HG03521 (cell line): ENCODE data around the gene ISG20.

Experiments used
- ATAC-seq: cut with Tn5 transposase; IDR thresholded peaks from one replicate; pipeline ENCODE4 v1.9.1; 2021; ENCODE audit warnings: mild to moderate bottlenecking, moderate library complexity; ENCODE audit not compliant: unreplicated experiment

ISG20 gene

GRCh38 chr15:88680241-88681001 lies 41.6 kb downstream of the ISG20 start:
- ATAC-seq, result no peak

GRCh38 chr15:88681610-88682221 lies 42.9 kb downstream of the ISG20 start:
- ATAC-seq, result no peak

- ATAC-seq, result no peak
Measured at GRCh38 chr15:88684345-88684744, 45.5 kb downstream of the ISG20 start.

GRCh38 chr15:88686166-88686565 lies 47.4 kb downstream of the ISG20 start:
- ATAC-seq, result no peak

GRCh38 chr15:88688394-88688933 lies 49.6 kb downstream of the ISG20 start:
- no peak for ATAC-seq

GRCh38 chr15:88690331-88690730 lies 51.5 kb downstream of the ISG20 start:
- ATAC-seq, result no peak

GRCh38 chr15:88693191-88693590 lies 54.4 kb downstream of the ISG20 start:
- no peak for ATAC-seq

GRCh38 chr15:88695101-88695500 lies 56.3 kb downstream of the ISG20 start:
- no peak for ATAC-seq

- ATAC-seq, result no peak
Measured at GRCh38 chr15:88695691-88696251, 57.0 kb downstream of the ISG20 start.

GRCh38 chr15:88696254-88696653 lies 57.4 kb downstream of the ISG20 start:
- ATAC-seq, result no peak

- ATAC-seq, result no peak
Measured at GRCh38 chr15:88697276-88697675, 58.5 kb downstream of the ISG20 start.

GRCh38 chr15:88699861-88700260 lies 61.0 kb downstream of the ISG20 start:
- ATAC-seq, result no peak

GRCh38 chr15:88700716-88701115 lies 61.9 kb downstream of the ISG20 start:
- ATAC-seq, result no peak

GRCh38 chr15:88701561-88702095 lies 62.8 kb downstream of the ISG20 start:
- ATAC-seq, result no peak

- no peak for ATAC-seq
Measured at GRCh38 chr15:88702983-88703382, 64.2 kb downstream of the ISG20 start.

GRCh38 chr15:88703533-88703932 lies 64.7 kb downstream of the ISG20 start:
- ATAC-seq, result no peak

GRCh38 chr15:88704791-88705768 lies 66.3 kb downstream of the ISG20 start:
- no peak for ATAC-seq

- ATAC-seq, result no peak
Measured at GRCh38 chr15:88705769-88706165, 67.0 kb downstream of the ISG20 start.
